Occipital lobe (tissue), 2 donors: ENCODE results near the gene FLT3. TPM values are rescaled to one million over a fixed set of nuclear protein-coding genes. Genes with fewer than 3 reads are reported as not detected.

Source experiments
- DNase-seq: peaks from one replicate; lab custom pipeline; 2025; lab: John Stamatoyannopoulos, UW
- total RNA-seq: library from RNA; depleted of rRNA; stranded (reverse); fragments of >200 nt; gene quantifications from one replicate; pipeline ENCODE4 v1.2.3, GENCODE V29; 2014

The FLT3 gene
- total RNA-seq, 1 donor from 2014 or later, result 3.1 TPM

- no peak for DNase-seq
Observed at GRCh38 chr13:28002886-28003698, 97.3 kb downstream of the FLT3 start.

GRCh38 chr13:28001837-28002473 lies 98.4 kb downstream of the FLT3 start:
- DNase-seq, result no peak

- no peak for DNase-seq
Observed at GRCh38 chr13:28001049-28001448, 99.3 kb downstream of the FLT3 start.

GRCh38 chr13:28000567-28000966 lies 99.8 kb downstream of the FLT3 start:
- no peak for DNase-seq

GRCh38 chr13:27997904-27998522 lies 102.4 kb downstream of the FLT3 start:
- DNase-seq, result no peak

- DNase-seq, result no peak
Observed at GRCh38 chr13:27991881-27992280, 108.5 kb downstream of the FLT3 start.

- no peak for DNase-seq
Observed at GRCh38 chr13:27988520-27988919, 111.9 kb downstream of the FLT3 start, which contains the start of gene URAD. Gene URAD (minus strand): TSS chr13:27988693. CDS start chr13:27988637, 56 bp downstream.

GRCh38 chr13:27985600-27985999 lies 114.8 kb downstream of the FLT3 start:
- DNase-seq, result no peak

- no peak for DNase-seq
Observed at GRCh38 chr13:27982361-27982760, 118.0 kb downstream of the FLT3 start.

GRCh38 chr13:27981006-27981708 lies 119.2 kb downstream of the FLT3 start:
- DNase-seq, result no peak

- no peak for DNase-seq
Observed at GRCh38 chr13:27980280-27980998, 119.9 kb downstream of the FLT3 start.

GRCh38 chr13:27979765-27980279 lies 120.6 kb downstream of the FLT3 start:
- no peak for DNase-seq

GRCh38 chr13:27979001-27979643 lies 121.3 kb downstream of the FLT3 start:
- no peak for DNase-seq

- no peak for DNase-seq
Observed at GRCh38 chr13:27978301-27978968, 121.9 kb downstream of the FLT3 start.

- no peak for DNase-seq
Observed at GRCh38 chr13:27977476-27978300, 122.7 kb downstream of the FLT3 start.

GRCh38 chr13:27976362-27977091 lies 123.8 kb downstream of the FLT3 start:
- DNase-seq, result no peak

GRCh38 chr13:27975564-27976361 lies 124.6 kb downstream of the FLT3 start:
- DNase-seq, result no peak
